ENCODE results near the gene DCTPP1.
"Not testable (repeated sequence)": the region's sequence is repeated elsewhere in the genome, so short reads cannot be mapped to it uniquely, and the experiment has no call there.

Gene DCTPP1

GRCh38 chr16:30456302-30456701 is 26.5 kb upstream of the DCTPP1 start:
- peak overlapping the region; percentile 98 for H3K27ac ChIP-seq (ENCODE audit: low read depth, low read length, poor library complexity, severe bottlenecking)
- H3K9ac ChIP-seq (ENCODE audit: low read length), result no peak overlapping the region
- H3F3A ChIP-seq (ENCODE audit: insufficient read depth, low read length), result 0 out of 2 replicates have a peak, but pooled peaks cover 3% of the 10 kb centered on the region
- H3K4me2 ChIP-seq (ENCODE audit: low read length), result no peak overlapping the region
- H3K36me3 ChIP-seq (ENCODE audit: insufficient read depth, low read length), result no peaks in the 10 kb centered on the region
- H2AFZ ChIP-seq (ENCODE audit: low read length), result no peak overlapping the region
- H3K79me2 ChIP-seq (ENCODE audit: insufficient read depth, low read length), result no peaks in the 10 kb centered on the region
- no peaks in the 10 kb centered on the region for H3K27me3 ChIP-seq (ENCODE audit: insufficient read depth, low read length)
- no peaks in the 10 kb centered on the region for H3K9me2 ChIP-seq (ENCODE audit: low read depth, low read length)
- peaks cover 88% of the 10 kb centered on the region for H3K4me1 ChIP-seq (ENCODE audit: insufficient read depth, low read length, severe bottlenecking)
- H4K20me1 ChIP-seq (ENCODE audit: insufficient read depth, low read length), result no peaks in the 10 kb centered on the region
- no peaks in the 10 kb centered on the region for H3K9me3 ChIP-seq (ENCODE audit: low read length)
- no peak for TF ChIP-seq CTCF (IDR thresholded peaks at IDR 0.05; ENCODE audit: low read length)
- no peak for TF ChIP-seq EZH2 (IDR thresholded peaks at IDR 0.05; ENCODE audit: borderline replicate concordance, low read length)
- H3K4me3 ChIP-seq (ENCODE audit: low read depth, low read length, poor library complexity, severe bottlenecking), result no peak overlapping the region

- Histone ChIP-seq H3K27ac (ENCODE audit: low read depth, low read length, poor library complexity, severe bottlenecking) (peak overlapping the region; percentile 98), H3K4me1 (ENCODE audit: insufficient read depth, low read length, severe bottlenecking) (peaks cover 67% of the 10 kb centered on the region)
- H3K4me3 ChIP-seq (ENCODE audit: low read depth, low read length, poor library complexity, severe bottlenecking); H3K9me3 ChIP-seq (ENCODE audit: low read length); H2AFZ ChIP-seq (ENCODE audit: low read length); H3K4me2 ChIP-seq (ENCODE audit: low read length); H3K27me3 ChIP-seq (ENCODE audit: insufficient read depth, low read length); H3K36me3 ChIP-seq (ENCODE audit: insufficient read depth, low read length); H4K20me1 ChIP-seq (ENCODE audit: insufficient read depth, low read length); H3F3A ChIP-seq (ENCODE audit: insufficient read depth, low read length); H3K9ac ChIP-seq (ENCODE audit: low read length); H3K79me2 ChIP-seq (ENCODE audit: insufficient read depth, low read length); H3K9me2 ChIP-seq (ENCODE audit: low read depth, low read length): not testable (repeated sequence)
Measured at GRCh38 chr16:30452709-30453580, 23.1 kb upstream of the DCTPP1 start.

GRCh38 chr16:30449116-30449435 is 19.2 kb upstream of the DCTPP1 start:
- no peak overlapping the region for H3K27ac ChIP-seq (ENCODE audit: low read depth, low read length, poor library complexity, severe bottlenecking)
- H3K79me2 ChIP-seq (ENCODE audit: insufficient read depth, low read length), result peaks cover 9% of the 10 kb centered on the region
- peaks cover 12% of the 10 kb centered on the region for H3K36me3 ChIP-seq (ENCODE audit: insufficient read depth, low read length)
- H3K4me1 ChIP-seq (ENCODE audit: insufficient read depth, low read length, severe bottlenecking), result peaks cover 53% of the 10 kb centered on the region
- no peak overlapping the region for H3K4me2 ChIP-seq (ENCODE audit: low read length)
- H3K4me3 ChIP-seq (ENCODE audit: low read depth, low read length, poor library complexity, severe bottlenecking), result no peak overlapping the region
- peaks cover under 1% of the 10 kb centered on the region; the same call in 1 of the 2 replicates for H3K9me3 ChIP-seq (ENCODE audit: low read length)
- H3K27me3 ChIP-seq (ENCODE audit: insufficient read depth, low read length), result no peaks in the 10 kb centered on the region
- H3F3A ChIP-seq (ENCODE audit: insufficient read depth, low read length), result 0 out of 2 replicates have a peak, but pooled peaks cover 6% of the 10 kb centered on the region
- TF ChIP-seq CTCF (IDR thresholded peaks at IDR 0.05; ENCODE audit: low read length) (no peak), EZH2 (IDR thresholded peaks at IDR 0.05; ENCODE audit: borderline replicate concordance, low read length) (no peak)
- H4K20me1 ChIP-seq (ENCODE audit: insufficient read depth, low read length), result no peaks in the 10 kb centered on the region
- H2AFZ ChIP-seq (ENCODE audit: low read length), result no peak overlapping the region
- H3K9ac ChIP-seq (ENCODE audit: low read length), result no peak overlapping the region
- no peaks in the 10 kb centered on the region for H3K9me2 ChIP-seq (ENCODE audit: low read depth, low read length)

Data from OCI-LY1 (cell line).